ENCODE data around the gene MTCH2.
"Not testable (repeated sequence)": the region's sequence is repeated elsewhere in the genome, so short reads cannot be mapped to it uniquely, and the experiment has no call there.

MTCH2 gene

GRCh38 chr11:47636331-47636730, 6.0 kb downstream of the MTCH2 start:
- DNase-seq (ENCODE audit: low read depth), result not testable (repeated sequence)

GRCh38 chr11:47631473-47631872, 10.9 kb downstream of the MTCH2 start:
- DNase-seq (ENCODE audit: low read depth), result no peak

- DNase-seq (ENCODE audit: low read depth), result no peak
Measured at GRCh38 chr11:47628026-47628425, 14.3 kb downstream of the MTCH2 start.

- no peak for DNase-seq (ENCODE audit: low read depth)
Measured at GRCh38 chr11:47626234-47626633, 16.1 kb downstream of the MTCH2 start.

GRCh38 chr11:47620836-47621378, 21.5 kb downstream of the MTCH2 start:
- no peak for DNase-seq (ENCODE audit: low read depth)

- no peak for DNase-seq (ENCODE audit: low read depth)
Measured at GRCh38 chr11:47617417-47617809, 24.9 kb downstream of the MTCH2 start.

GRCh38 chr11:47616726-47617416, 25.5 kb downstream of the MTCH2 start:
- no peak for DNase-seq (ENCODE audit: low read depth)

GRCh38 chr11:47615249-47615648, 27.1 kb downstream of the MTCH2 start:
- DNase-seq (ENCODE audit: low read depth), result no peak

- DNase-seq (ENCODE audit: low read depth), result no peak
Measured at GRCh38 chr11:47611348-47611794, 31.0 kb downstream of the MTCH2 start.

GRCh38 chr11:47609675-47610074, 32.7 kb downstream of the MTCH2 start:
- no peak for DNase-seq (ENCODE audit: low read depth)

- DNase-seq (ENCODE audit: low read depth), result no peak
Measured at GRCh38 chr11:47607380-47607779, 35.0 kb downstream of the MTCH2 start.

- DNase-seq (ENCODE audit: low read depth), result no peak
Measured at GRCh38 chr11:47606731-47607130, 35.6 kb downstream of the MTCH2 start.

- no peak for DNase-seq (ENCODE audit: low read depth)
Measured at GRCh38 chr11:47605921-47606320, 36.4 kb downstream of the MTCH2 start.

GRCh38 chr11:47603295-47603694, 39.1 kb downstream of the MTCH2 start:
- DNase-seq (ENCODE audit: low read depth), result no peak

- no peak for DNase-seq (ENCODE audit: low read depth)
Measured at GRCh38 chr11:47599902-47600301, 42.5 kb downstream of the MTCH2 start.

GRCh38 chr11:47595967-47596366, 46.4 kb downstream of the MTCH2 start:
- no peak for DNase-seq (ENCODE audit: low read depth)

- DNase-seq (ENCODE audit: low read depth), result no peak
Measured at GRCh38 chr11:47595029-47595428, 47.3 kb downstream of the MTCH2 start.

- DNase-seq (ENCODE audit: low read depth), result no peak
Measured at GRCh38 chr11:47593934-47594855, 48.2 kb downstream of the MTCH2 start, which contains the start of gene C1QTNF4. Gene C1QTNF4, minus strand, starts transcription at chr11:47594411. Its CDS starts 3,601 bp downstream, at chr11:47590810.

- no peak for DNase-seq (ENCODE audit: low read depth)
Measured at GRCh38 chr11:47593492-47593933, 48.8 kb downstream of the MTCH2 start.

- no peak for DNase-seq (ENCODE audit: low read depth)
Measured at GRCh38 chr11:47592970-47593369, 49.4 kb downstream of the MTCH2 start.

GRCh38 chr11:47592251-47592650, 50.1 kb downstream of the MTCH2 start:
- DNase-seq (ENCODE audit: low read depth), result no peak

- DNase-seq (ENCODE audit: low read depth), result no peak
Measured at GRCh38 chr11:47591764-47592163, 50.6 kb downstream of the MTCH2 start.

Data from stimulated activated CD4-positive, alpha-beta T cell treated with anti-CD3 and anti-CD28 coated beads, Interleukin-2, amount 100 ng/mL, for 4 hours (primary cell).